ENCODE results near the gene CHST7. TPM values are rescaled to one million over a fixed set of nuclear protein-coding genes. Genes with fewer than 3 reads are reported as not detected.

CHST7 gene
- total and polyA plus RNA-seq, 10 of the 15 experiments (the other 5 are each of a cell fraction or from before 2014, with no cell fraction given): 0.58 to 11.0 (median 5.4) TPM

GRCh38 chrX:46569621-46570020, 3.9 kb upstream of the CHST7 start:
- no peak for ATAC-seq
- Histone ChIP-seq H4K20me1 (ENCODE audit: control insufficient read depth, insufficient read depth) (no peaks in the 10 kb centered on the region), H3K27me3 (replicated peaks in 1 of 2; ENCODE audit: control insufficient read depth in 2 of 2, insufficient read depth in 2 of 2, low read length in 1 of 2) (no peaks in the 10 kb centered on the region), H3K4me1 (ENCODE audit: control insufficient read depth, insufficient read depth, low read length) (peaks cover 26% of the 10 kb centered on the region), H3K4me3 (no peak overlapping the region), H3K4me2 (ENCODE audit: control insufficient read depth, insufficient read depth) (no peak overlapping the region), H3K9me3 (replicated peaks; ENCODE audit: control insufficient read depth, insufficient read depth, low read length) (no peaks in the 10 kb centered on the region), H3K9ac (ENCODE audit: control insufficient read depth, insufficient read depth, low read length) (no peak overlapping the region), H3K36me3 (ENCODE audit: control insufficient read depth in 2 of 2, insufficient read depth in 2 of 2, low read length in 1 of 2) (no peaks in the 10 kb centered on the region), H3K79me2 (ENCODE audit: control insufficient read depth, insufficient read depth, low read length) (peaks cover 3% of the 10 kb centered on the region), H3K27ac (ENCODE audit: control insufficient read depth, insufficient read depth) (no peak overlapping the region), H2AFZ (ENCODE audit: control insufficient read depth, low read depth, low read length) (no peak overlapping the region)
- ChIA-PET SMC1A (ENCODE audit: uncharacterized antibody, unreplicated experiment) (interaction anchor here (0.9 to 1.2 kb wide), 2 partner anchors 10 to 66 kb away, joined by 3 to 5 read pairs; no protein-coding TSS in a partner anchor), CTCF (interaction anchor here (0.7 to 0.8 kb wide), 2 partner anchors 27 to 161 kb away, joined by 3 to 4 read pairs; no protein-coding TSS in a partner anchor), POLR2A (no interaction called here), RAD21 (ENCODE audit: unreplicated experiment) (no interaction called here)
- intact Hi-C loops (cut with micrococcal nuclease; ENCODE audit: unreplicated experiment) (loop anchor here (5.0 kb wide), 1 partner anchor 143 kb away; no protein-coding TSS in a partner anchor), in situ Hi-C loops (cut with MboI) (no loop called here)
- no peak for DNase-seq (ENCODE audit: low read depth, low spot score)
- FAIRE-seq: no peak
- TF ChIP-seq YY1 (IDR thresholded peaks at IDR 0.05; ENCODE audit: low read depth, low read length): no peak
- TF ChIP-seq GABPA (IDR thresholded peaks at IDR 0.05; ENCODE audit: low read depth): no peak
- no peak for TF ChIP-seq ZNF274 (IDR thresholded peaks at IDR 0.05; ENCODE audit: insufficient read depth, insufficient read length)
- no peak for TF ChIP-seq POLR2AphosphoS2 (IDR thresholded peaks at IDR 0.05; ENCODE audit: low read depth, low read length)
- no peak for TF ChIP-seq NRF1 (conservative IDR thresholded peaks at IDR 0.05; ENCODE audit: low read depth, low read length)
- TF ChIP-seq HDGF (IDR thresholded peaks at IDR 0.05): no peak
- TF ChIP-seq TBL1XR1 (IDR thresholded peaks at IDR 0.05; ENCODE audit: low read depth, low read length): no peak
- TF ChIP-seq SUPT20H (IDR thresholded peaks at IDR 0.05; ENCODE audit: borderline replicate concordance, control insufficient read depth, low read depth, low read length): no peak
- TF ChIP-seq PML (IDR thresholded peaks at IDR 0.05; ENCODE audit: low read length): no peak
- no TSS peak for BruUV-seq (replicated peaks)

All from GM12878 (cell line).